Heart right ventricle (tissue), 16 donors: ENCODE measurements around the gene TRIP13. TPM values are rescaled to one million over a fixed set of nuclear protein-coding genes. Genes with fewer than 3 reads are reported as not detected.

ENCODE experiments used
- ATAC-seq, 8 donors: fragments of 200-7000 bp; cut with Tn5 transposase; one replicate each; pipeline ENCODE4 v1.9.1; 2020; ENCODE audit warnings: mild to moderate bottlenecking in 8 of 8, moderate library complexity in 8 of 8, moderate number of reproducible peaks in 1 of 8
- DNase-seq, 2 donors: peaks; one replicate each; pipeline ENCODE4 v3.0.0-alpha.2; 2020
- H3K27ac ChIP-seq, 10 donors: fragments of 200-600 bp; sonication (generic) in 2 of 10; one replicate each; pipeline versions ENCODE4 v1.5.0 to v1.8.0; 2020 to 2022; ENCODE audit warnings: mild to moderate bottlenecking in 3 of 10
- H3K27me3 ChIP-seq, 7 donors: fragments of 200-600 bp; one replicate each; pipeline ENCODE4 v1.8.0; 2021 to 2022; ENCODE audit warnings: mild to moderate bottlenecking in 2 of 7
- H3K36me3 ChIP-seq, 9 donors: fragments of 200-600 bp; sonication (generic) in 1 of 9; one replicate each; pipeline versions ENCODE4 v1.5.0 to v1.8.0; 2020 to 2022; ENCODE audit warnings: mild to moderate bottlenecking in 2 of 9
- H3K4me1 ChIP-seq, 9 donors: fragments of 200-600 bp; sonication (generic) in 1 of 9; one replicate each; pipeline versions ENCODE4 v1.5.0 to v1.8.0; 2020 to 2022; ENCODE audit warnings: mild to moderate bottlenecking in 4 of 9
- H3K4me3 ChIP-seq, 10 donors: fragments of 200-600 bp; sonication (generic) in 2 of 10; one replicate each; pipeline versions ENCODE4 v1.5.0 to v1.8.0; 2020 to 2022; ENCODE audit warnings: mild to moderate bottlenecking in 7 of 10, moderate library complexity in 2 of 10
- H3K9me3 ChIP-seq, 11 donors: fragments of 200-600 bp in 10 of 11; sonication (generic) in 2 of 11; one replicate each; pipeline versions ENCODE4 v1.5.0 to v1.8.0; 2013 to 2022; ENCODE audit warnings: mild to moderate bottlenecking in 2 of 11, control low read depth in 1 of 11, moderate library complexity in 1 of 11
- CTCF ChIP-seq, 9 donors: fragments of 200-600 bp; sonication (generic) in 2 of 9; IDR thresholded peaks; one replicate each; pipeline versions ENCODE4 v1.5.0 to v1.8.0; 2021 to 2022; ENCODE audit warnings: antibody characterized with exemption in 9 of 9, mild to moderate bottlenecking in 5 of 9, moderate library complexity in 1 of 9
- WGBS, 2 donors: extraction: QIAGEN DNeasy Blood & Tissue Kit; methylation state at CpG; one replicate each; pipeline ENCODE4 v1.1.7; 2013; ENCODE audit warnings: inconsistent platforms in 1 of 2; 5-methylcytosine and 5-hydroxymethylcytosine counted together
- intact Hi-C, 10 donors: fragments of 100-400 bp; cut with DNase I; formaldehyde crosslinking; loops; one replicate each; pipeline versions ENCODE4 v1.11.1 to v1.14.2; 2022
- polyA plus RNA-seq, 2 donors: library from polyadenylated mRNA; stranded (reverse); fragments of 200-250 nt; gene quantifications; one replicate each; pipeline ENCODE4 v1.2.3, GENCODE V29; 2013
- total RNA-seq, 10 donors: library from RNA; stranded (reverse); fragmentation: NEBNext Ultra II Directional in 3 of 10; extraction: Animal tissue kit (Norgen Biotek cat#: 25700) in 3 of 10; gene quantifications; one replicate each; pipeline versions ENCODE4 v1.2.1 to v1.2.4, GENCODE V29; 2021 to 2023
- donor health status: Arrhythmogenic right ventricular cardiomyopathy.
- donor health status: ischemic (EF 13 %, LVEDD 7.1; RV severe dilation, severe dysfunction).
- donor health status: healthy with polysubstance abuse.
- donor health status: DM: no; HTN: yes; CAD: no.
- donor health status: DM: no; HTN: no; CAD: no.
- donor health status: ischemic (EF 25% LVEDD 6.9; RV normal size, moderate dysfunction).
- donor health status: ischemic (EF 25% LVEDD 5.7; RV mildly dilated, moderate dysfunction).
- donor health status: healthy.
- donor health status: DM: yes; HTN: yes; CAD: no.
- donor health status: Ischemic cardiomyopathy.
- donor health status: ischemic (EF 35%, LVEDD 5.7; RV mildly dilated, moderate dysfunction).
- donor health status: nonischemic (EF 11% LVEDD 7.7; RV severe dilation, severe dysfunction).
- donor health status: DM: yes; HTN: yes; CAD: no.
- donor health status: PGD.
- donor health status: ischemic (EF 29% LVEDD 5.4; RV normal size, mild dysfunction).
- donor health status: nonischemic (EF 23%, LVEDD 6.1; RV moderate dilation, normal function).

The TRIP13 gene
- total and polyA plus RNA-seq, 12 donors, result 0.22 to 2.8 (median 0.86) TPM; not detected in 1

GRCh38 chr5:864492-865167, 28.1 kb upstream of the TRIP13 start:
- 83 to 85% methylated on average over 15 of the region's 15 CpGs for WGBS, 2 donors
- Histone ChIP-seq H3K4me1 (no peaks in the 10 kb centered on the region), H3K27me3 (no peaks in the 10 kb centered on the region), H3K36me3 (peaks cover 0 to 81% (median 44%) of the 10 kb centered on the region in 9 donors), H3K27ac (no peak overlapping the region), H3K9me3 (no peaks in the 10 kb centered on the region), H3K4me3 (no peak overlapping the region)
- TF ChIP-seq CTCF (IDR thresholded peaks at IDR 0.05), result no peak
- intact Hi-C loops, result no loop called here
- no peak for DNase-seq
- peak in 1 of 8 donors; percentile 27 for ATAC-seq

GRCh38 chr5:865168-865521, 27.5 kb upstream of the TRIP13 start:
- H3K4me1 ChIP-seq, result no peaks in the 10 kb centered on the region
- 94 to 95% methylated on average over 24 of the region's 24 CpGs for WGBS, 2 donors
- intact Hi-C loops, result no loop called here
- TF ChIP-seq CTCF (IDR thresholded peaks at IDR 0.05), result no peak
- H3K9me3 ChIP-seq, result no peaks in the 10 kb centered on the region
- ATAC-seq (peak in 1 of 8 donors; percentile 13), DNase-seq (no peak)
- no peaks in the 10 kb centered on the region for H3K27me3 ChIP-seq
- no peak overlapping the region for H3K27ac ChIP-seq
- peaks cover 0 to 87% (median 49%) of the 10 kb centered on the region in 9 donors for H3K36me3 ChIP-seq
- H3K4me3 ChIP-seq, result no peak overlapping the region

GRCh38 chr5:865771-866170, 26.9 kb upstream of the TRIP13 start:
- ATAC-seq (no peak), DNase-seq (no peak)
- Histone ChIP-seq H3K4me3 (no peak overlapping the region), H3K27ac (no peak overlapping the region), H3K27me3 (no peaks in the 10 kb centered on the region), H3K4me1 (no peaks in the 10 kb centered on the region), H3K36me3 (peaks cover 0 to 93% (median 52%) of the 10 kb centered on the region in 9 donors), H3K9me3 (no peaks in the 10 kb centered on the region)
- intact Hi-C loops, result no loop called here
- WGBS, 2 donors, result 95 to 98% methylated on average over 10 of the region's 10 CpGs
- TF ChIP-seq CTCF (IDR thresholded peaks at IDR 0.05), result no peak

- no peak for ATAC-seq
- TF ChIP-seq CTCF (IDR thresholded peaks at IDR 0.05), result no peak
- Histone ChIP-seq H3K4me1 (peaks cover 0 to 6% (median 0%) of the 10 kb centered on the region in 9 donors), H3K27ac (no peak overlapping the region), H3K4me3 (no peak overlapping the region), H3K36me3 (peaks cover 0 to 100% (median 66%) of the 10 kb centered on the region in 9 donors), H3K27me3 (no peaks in the 10 kb centered on the region), H3K9me3 (no peaks in the 10 kb centered on the region)
- intact Hi-C loops, result no loop called here
- 93 to 94% methylated on average over 6 of the region's 6 CpGs for WGBS, 2 donors
- no peak for DNase-seq
Measured at GRCh38 chr5:867300-867870, 25.3 kb upstream of the TRIP13 start.
